GM21390 (cell line): ENCODE data around the gene KAZALD1.

Experiments
- ATAC-seq: cut with Tn5 transposase; IDR thresholded peaks from one replicate; pipeline ENCODE4 v1.9.1; 2021; ENCODE audit not compliant: unreplicated experiment

The KAZALD1 gene

GRCh38 chr10:101091546-101092290, 29.9 kb downstream of the KAZALD1 start:
- no peak for ATAC-seq

- no peak for ATAC-seq
These were observed 31.1 kb downstream of the KAZALD1 start for GRCh38 chr10:101092881-101093354.

GRCh38 chr10:101094121-101094879, 32.5 kb downstream of the KAZALD1 start:
- no peak for ATAC-seq

- no peak for ATAC-seq
These were observed 33.2 kb downstream of the KAZALD1 start for GRCh38 chr10:101095004-101095403.

GRCh38 chr10:101095550-101096213, 33.9 kb downstream of the KAZALD1 start:
- ATAC-seq = peak; percentile 65

- no peak for ATAC-seq
These were observed 34.6 kb downstream of the KAZALD1 start for GRCh38 chr10:101096378-101096777.

GRCh38 chr10:101097881-101098280, 36.1 kb downstream of the KAZALD1 start:
- ATAC-seq = no peak

GRCh38 chr10:101099901-101100300, 38.1 kb downstream of the KAZALD1 start:
- no peak for ATAC-seq

GRCh38 chr10:101101372-101101881, 39.6 kb downstream of the KAZALD1 start:
- no peak for ATAC-seq

- ATAC-seq = no peak
These were observed 41.6 kb downstream of the KAZALD1 start for GRCh38 chr10:101103430-101103829.

- ATAC-seq = no peak
These were observed 44.6 kb downstream of the KAZALD1 start for GRCh38 chr10:101106351-101106750.

GRCh38 chr10:101107771-101108170, 46.0 kb downstream of the KAZALD1 start:
- no peak for ATAC-seq

- ATAC-seq = no peak
These were observed 49.2 kb downstream of the KAZALD1 start for GRCh38 chr10:101110856-101111523.

GRCh38 chr10:101111547-101111946, 49.8 kb downstream of the KAZALD1 start:
- no peak for ATAC-seq

- ATAC-seq = no peak
These were observed 51.2 kb downstream of the KAZALD1 start for GRCh38 chr10:101112799-101113594.

GRCh38 chr10:101113890-101114403, 52.2 kb downstream of the KAZALD1 start:
- no peak for ATAC-seq

- no peak for ATAC-seq
These were observed 52.9 kb downstream of the KAZALD1 start for GRCh38 chr10:101114646-101115045.
